Adrenal gland (tissue), 5 donors: ENCODE measurements around the gene HLA-DQB2.

Experiments
- CTCF ChIP-seq, 6 experiments: fragments of 450-650 bp in 4 of 6; fragments of 200-600 bp in 2 of 6; sonication (generic) in 1 of 6; IDR thresholded peaks; 1 replicate in 5 of 6; 2 replicates in 1 of 6; pipeline versions ENCODE4 v1.5.1 to v1.8.0; 2016 to 2021; ENCODE audit warnings: antibody characterized with exemption in 6 of 6, mild to moderate bottlenecking in 2 of 6, moderate library complexity in 1 of 6
- POLR2A ChIP-seq, 2 donors: fragments of 450-650 bp; IDR thresholded peaks; one replicate each; pipeline ENCODE4 v1.6.1; 2017; ENCODE audit warnings: antibody characterized with exemption in 2 of 2, mild to moderate bottlenecking in 2 of 2, moderate library complexity in 1 of 2
- donor health status: DM: no; HTN: no; CAD: no.

DNA sequence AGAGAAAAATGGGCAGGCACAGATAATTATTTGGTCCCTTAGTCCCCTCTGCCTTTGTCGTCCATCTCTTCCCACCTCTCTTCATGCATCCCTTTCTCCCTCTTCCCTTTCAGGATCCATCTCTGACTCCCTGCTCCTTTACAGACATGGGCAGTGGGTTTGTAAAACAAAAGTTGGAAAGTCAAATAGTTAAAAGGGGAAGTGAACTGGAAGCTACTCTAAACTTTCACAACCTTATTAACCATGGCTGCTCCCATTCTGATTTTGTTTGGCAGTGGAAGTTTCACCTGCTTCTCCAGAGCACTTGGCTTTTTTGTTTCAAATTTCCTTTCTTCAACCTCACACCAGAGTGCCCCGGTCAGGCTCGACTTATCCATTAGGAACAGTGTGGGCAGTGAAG, 21.0 kb downstream of the HLA-DQB2 start:
- TF ChIP-seq CTCF (IDR thresholded peaks at IDR 0.05) (no peak), POLR2A (IDR thresholded peaks at IDR 0.05) (no peak)
